HepG2 (cell line): ENCODE results near the gene CLDN5. TPM values are rescaled to one million over a fixed set of nuclear protein-coding genes. Genes with fewer than 3 reads are reported as not detected.
A peak's percentile ranks its signal among the peaks of the same experiment; 100 is the strongest.

ENCODE experiments used
- CBX5 ChIP-seq: sonication (generic); formaldehyde crosslinking; IDR thresholded peaks from 2 replicates; pipeline ENCODE4 v1.4.0; 2020; ENCODE audit warnings: missing genetic modification reagents, borderline replicate concordance
- CTCF ChIP-seq: sonication (generic); formaldehyde crosslinking; IDR thresholded peaks from 2 replicates; pipeline ENCODE4 v1.5.0; 2020; ENCODE audit warnings: mild to moderate bottlenecking, missing genetic modification reagents, moderate library complexity
- GRHL1 ChIP-seq: sonication (generic); formaldehyde crosslinking; conservative IDR thresholded peaks from 2 replicates; pipeline ENCODE4 v1.8.0; 2022; ENCODE audit warnings: missing genetic modification reagents
- HDAC2 ChIP-seq: sonication (generic); formaldehyde crosslinking; IDR thresholded peaks from 2 replicates; pipeline ENCODE4 v1.4.0; 2020; ENCODE audit warnings: missing genetic modification reagents
- HMG20A ChIP-seq: IDR thresholded peaks from 2 replicates; pipeline ENCODE4 v1.6.1; 2016; ENCODE audit warnings: borderline replicate concordance
- HNF4G ChIP-seq, 2 experiments: sonication (generic) in 1 of 2; formaldehyde crosslinking in 1 of 2; IDR thresholded peaks; 2 replicates each; pipeline versions ENCODE4 v1.4.0 to v1.6.1; 2011 to 2020; ENCODE audit warnings: borderline replicate concordance in 2 of 2, low read depth in 2 of 2, mild to moderate bottlenecking in 2 of 2, low read length in 1 of 2, missing genetic modification reagents in 1 of 2, moderate library complexity in 1 of 2
- KDM4B ChIP-seq: sonication (generic); formaldehyde crosslinking; IDR thresholded peaks from 2 replicates; pipeline ENCODE4 v1.4.0; 2020; ENCODE audit warnings: missing genetic modification reagents
- NR2F6 ChIP-seq, 2 experiments: IDR thresholded peaks; 2 replicates each; pipeline ENCODE4 v1.6.1; 2016; ENCODE audit warnings: antibody characterized with exemption in 1 of 2, mild to moderate bottlenecking in 1 of 2
- RXRA ChIP-seq: sonication (generic); formaldehyde crosslinking; IDR thresholded peaks from 2 replicates; pipeline ENCODE4 v1.5.1; 2020; ENCODE audit warnings: missing genetic modification reagents
- SETDB1 ChIP-seq: sonication (generic); formaldehyde crosslinking; IDR thresholded peaks from 2 replicates; pipeline ENCODE4 v1.5.1; 2020; ENCODE audit warnings: missing genetic modification reagents, mild to moderate bottlenecking, borderline replicate concordance
- SMYD3 ChIP-seq: sonication (generic); formaldehyde crosslinking; IDR thresholded peaks from 2 replicates; pipeline ENCODE4 v1.8.1; 2023; ENCODE audit warnings: mild to moderate bottlenecking, missing genetic modification reagents
- SOX13 ChIP-seq, 3 experiments: fragments of 450-650 bp in 1 of 3; sonication (generic) in 1 of 3; formaldehyde crosslinking in 1 of 3; IDR thresholded peaks in 2 of 3; conservative IDR thresholded peaks in 1 of 3; 2 replicates each; pipeline versions ENCODE4 v1.5.0 to v1.6.1; 2016 to 2020; ENCODE audit warnings: antibody characterized with exemption in 1 of 3, mild to moderate bottlenecking in 1 of 3, missing compliant biosample characterization in 1 of 3, missing genetic modification reagents in 1 of 3, moderate library complexity in 1 of 3
- XRCC5 ChIP-seq: fragments of 200-400 bp; formaldehyde crosslinking; optimal IDR thresholded peaks from 2 replicates; pipeline ENCODE3; 2017; ENCODE audit warnings: mild to moderate bottlenecking, low read length
- ZBTB44 ChIP-seq: sonication (generic); formaldehyde crosslinking; IDR thresholded peaks from 2 replicates; pipeline ENCODE4 v1.4.0; 2020; ENCODE audit warnings: missing genetic modification reagents
- ZFP62 ChIP-seq: sonication (generic); formaldehyde crosslinking; IDR thresholded peaks from 2 replicates; pipeline ENCODE4 v1.4.0; 2020; ENCODE audit warnings: missing genetic modification reagents
- ZNF280D ChIP-seq: sonication (generic); formaldehyde crosslinking; IDR thresholded peaks from 2 replicates; pipeline ENCODE4 v1.5.1; 2020; ENCODE audit warnings: mild to moderate bottlenecking, missing genetic modification reagents
- ZNF383 ChIP-seq: sonication (generic); formaldehyde crosslinking; IDR thresholded peaks from 2 replicates; pipeline ENCODE4 v1.4.0; 2020; ENCODE audit warnings: missing genetic modification reagents, mild to moderate bottlenecking, borderline replicate concordance
- ZNF616 ChIP-seq: sonication (generic); formaldehyde crosslinking; IDR thresholded peaks from 2 replicates; pipeline ENCODE4 v1.5.0; 2020; ENCODE audit warnings: low read depth, mild to moderate bottlenecking, missing genetic modification reagents
- ZNF775 ChIP-seq: sonication (generic); formaldehyde crosslinking; IDR thresholded peaks from 2 replicates; pipeline ENCODE4 v1.4.0; 2020; ENCODE audit warnings: missing genetic modification reagents, mild to moderate bottlenecking, moderate library complexity, borderline replicate concordance
- ZNF879 ChIP-seq: sonication (generic); formaldehyde crosslinking; IDR thresholded peaks from 2 replicates; pipeline ENCODE4 v1.8.1; 2023; ENCODE audit warnings: missing genetic modification reagents
- ZSCAN30 ChIP-seq: sonication (generic); formaldehyde crosslinking; IDR thresholded peaks from 2 replicates; pipeline ENCODE4 v1.5.0; 2020; ENCODE audit warnings: mild to moderate bottlenecking, missing genetic modification reagents
- polyA plus RNA-seq, 8 experiments: library from polyadenylated mRNA; depleted of rRNA in 3 of 8; stranded (reverse) in 7 of 8; unstranded in 1 of 8; fragments of >200 nt; fragmentation: Illumina TruSeq in 4 of 8; extraction: Trizol in 4 of 8; gene quantifications; 2 replicates each; pipeline versions ENCODE4 v1.2.1 to v1.2.3, GENCODE V29; 2011 to 2016; ENCODE audit warnings: low read depth in 4 of 8, missing spikeins in 1 of 8, mixed read lengths in 1 of 8; ENCODE audit not compliant: insufficient read depth in 1 of 8
- total RNA-seq, 5 experiments: library from RNA; depleted of rRNA; stranded (reverse); fragments of >200 nt; fragmentation: Illumina TruSeq; extraction: Trizol; gene quantifications; 2 replicates each; pipeline ENCODE4 v1.2.3, GENCODE V29; 2016; ENCODE audit warnings: low read depth in 1 of 5

The CLDN5 gene
- total and polyA plus RNA-seq, 2 of the 13 experiments (the other 11 are each of a cell fraction or from before 2014, with no cell fraction given): not detected

GRCh38 chr22:19554834-19555404 lies 30.7 kb upstream of the CLDN5 start (continued):
- no peak for TF ChIP-seq ZNF879 (CRISPR knock-in tag)
- TF ChIP-seq GRHL1: no peak
- TF ChIP-seq HDAC2 (CRISPR knock-in tag): 0 out of 2 replicates have a peak, but pooled peaks have one; percentile 37
- no peak for TF ChIP-seq KDM4B
- no peak for TF ChIP-seq SOX13 (IDR thresholded peaks at IDR 0.05)
- TF ChIP-seq SOX13 (CRISPR knock-in tag; conservative IDR thresholded peaks at IDR 0.05 in 1 of 2, IDR thresholded peaks at IDR 0.05 in 1 of 2): peak in 1 of 2 experiments; percentile 68; a peak in 1 of 4 replicates
- peak; percentile 36; the same call in 1 of the 2 replicates for TF ChIP-seq CBX5 (CRISPR knock-in tag)
- TF ChIP-seq ZNF280D (CRISPR knock-in tag): no peak
- TF ChIP-seq RXRA (CRISPR knock-in tag): peak; percentile 41; the same call in 1 of the 2 replicates
- TF ChIP-seq ZNF616 (CRISPR knock-in tag): no peak
- no peak for TF ChIP-seq ZBTB44 (CRISPR knock-in tag)
- 0 out of 2 replicates have a peak, but pooled peaks have one; percentile 19 for TF ChIP-seq HMG20A
- TF ChIP-seq SMYD3: no peak
- TF ChIP-seq ZSCAN30: no peak
- TF ChIP-seq SETDB1 (CRISPR knock-in tag): no peak
- TF ChIP-seq XRCC5: no peak
- peak; percentile 47 for TF ChIP-seq CTCF (CRISPR knock-in tag)
- TF ChIP-seq ZNF383: no peak
- no peak for TF ChIP-seq HNF4G (IDR thresholded peaks at IDR 0.05; ENCODE audit: borderline replicate concordance, low read depth, low read length)
- TF ChIP-seq HNF4G (CRISPR knock-in tag; IDR thresholded peaks at IDR 0.05; ENCODE audit: borderline replicate concordance, low read depth): no peak
- no peak for TF ChIP-seq ZNF775 (CRISPR knock-in tag)
- no peak; the same call in 1 of the 2 replicates for TF ChIP-seq NR2F6 (IDR thresholded peaks at IDR 0.05)
- peak; percentile 58; the same call in 1 of the 2 replicates for TF ChIP-seq NR2F6 (CRISPR knock-in tag; IDR thresholded peaks at IDR 0.05)
- no peak for TF ChIP-seq ZFP62 (CRISPR knock-in tag)
